Kidney capillary endothelial cell (primary cell): ENCODE measurements around the gene AATK.

Source experiments
- DNase-seq: peaks from one replicate; pipeline ENCODE4 v3.0.0-alpha.2; 2018; ENCODE audit warnings: low spot score

AATK gene

GRCh38 chr17:81182596-81182995 is 16.6 kb upstream of the AATK start:
- DNase-seq = no peak

GRCh38 chr17:81181811-81182185 is 15.8 kb upstream of the AATK start:
- DNase-seq = no peak

GRCh38 chr17:81180836-81181810 is 15.1 kb upstream of the AATK start:
- no peak for DNase-seq

- no peak for DNase-seq
These were observed 13.8 kb upstream of the AATK start for GRCh38 chr17:81179861-81180260.

DNA sequence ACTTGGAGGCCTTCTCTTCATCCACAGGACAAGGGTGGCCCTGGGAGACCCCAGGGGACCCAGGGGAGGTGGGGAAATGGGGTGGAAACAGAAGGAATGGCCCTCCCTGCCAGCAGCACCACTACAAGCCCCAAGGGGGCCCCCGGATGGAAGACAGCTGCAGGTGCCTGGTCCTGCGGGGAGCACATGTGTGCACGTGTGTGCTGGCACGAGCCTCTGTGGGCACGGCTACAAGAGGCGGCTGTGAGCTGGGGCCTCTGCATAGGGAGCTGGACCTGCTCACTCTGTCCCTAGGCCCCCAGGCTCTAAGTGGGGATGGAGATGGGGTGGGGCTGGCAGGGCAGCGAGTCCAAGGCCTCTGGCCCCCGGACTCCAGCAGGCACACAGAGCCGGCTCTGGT is 13.2 kb upstream of the AATK start:
- no peak for DNase-seq

DNA sequence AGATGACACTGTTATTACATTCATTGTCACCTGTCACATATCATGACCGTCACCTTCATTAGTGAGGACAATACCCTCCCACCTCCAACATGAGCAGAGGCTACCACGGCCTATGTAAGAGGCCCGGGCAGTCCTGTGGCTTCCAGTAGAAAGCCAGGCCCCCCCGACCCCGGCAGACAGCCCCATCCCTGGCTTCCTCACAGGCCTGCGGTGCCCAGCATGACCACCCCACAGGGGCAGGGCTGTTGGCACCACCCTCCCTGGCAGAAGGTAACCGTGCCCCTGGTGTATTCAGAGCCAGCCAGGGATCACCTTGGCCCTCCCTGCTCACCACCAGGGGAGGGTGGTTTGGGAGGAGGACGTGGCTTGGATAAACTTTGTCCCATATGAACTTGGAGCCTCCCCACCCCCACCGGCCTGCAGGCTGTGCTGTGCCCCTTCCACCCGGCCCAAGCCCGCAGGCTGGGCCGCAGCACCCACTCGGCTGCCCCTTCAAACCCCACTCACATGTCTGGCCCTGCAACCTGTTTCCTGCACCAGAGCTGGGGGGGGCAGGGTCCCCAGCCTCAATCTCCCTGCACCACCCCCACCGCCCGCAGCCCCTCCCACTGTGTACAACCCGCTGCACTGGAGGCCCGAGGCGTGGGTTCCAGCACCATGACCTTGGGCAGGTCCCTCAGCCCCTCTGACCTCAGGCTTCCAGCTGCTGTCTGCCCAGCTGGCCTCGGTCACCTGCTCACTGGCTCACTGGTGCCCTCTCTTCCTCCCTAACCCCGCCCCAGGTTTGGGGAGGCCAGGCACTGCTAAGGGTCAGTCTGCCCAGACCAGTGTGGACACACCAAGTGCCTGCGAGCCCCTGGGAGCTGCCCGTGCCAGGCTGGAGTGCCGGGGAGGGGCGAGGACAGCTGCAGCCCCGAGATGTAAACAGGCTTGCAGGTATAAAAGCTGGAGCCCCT is 12.4 kb upstream of the AATK start:
- DNase-seq = no peak

DNA sequence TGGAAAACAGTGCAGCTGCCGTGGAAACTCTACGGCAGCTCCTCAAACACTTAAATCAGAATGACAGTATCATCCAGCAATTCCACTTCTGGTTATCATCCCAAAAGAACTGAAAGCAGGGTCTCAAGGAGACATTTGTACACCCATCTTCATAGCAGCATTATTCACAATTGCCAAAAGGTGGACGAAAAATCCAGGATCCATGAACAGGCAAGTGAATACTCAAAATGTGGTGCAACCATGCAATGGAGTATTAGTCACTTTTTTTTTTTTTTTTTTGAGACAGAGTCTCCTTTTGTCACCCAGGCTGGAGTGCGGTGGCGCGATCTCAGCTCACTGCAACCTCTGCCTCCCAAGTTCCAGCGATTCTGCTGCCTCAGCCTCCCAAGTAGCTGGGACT is 10.6 kb upstream of the AATK start:
- no peak for DNase-seq

DNA sequence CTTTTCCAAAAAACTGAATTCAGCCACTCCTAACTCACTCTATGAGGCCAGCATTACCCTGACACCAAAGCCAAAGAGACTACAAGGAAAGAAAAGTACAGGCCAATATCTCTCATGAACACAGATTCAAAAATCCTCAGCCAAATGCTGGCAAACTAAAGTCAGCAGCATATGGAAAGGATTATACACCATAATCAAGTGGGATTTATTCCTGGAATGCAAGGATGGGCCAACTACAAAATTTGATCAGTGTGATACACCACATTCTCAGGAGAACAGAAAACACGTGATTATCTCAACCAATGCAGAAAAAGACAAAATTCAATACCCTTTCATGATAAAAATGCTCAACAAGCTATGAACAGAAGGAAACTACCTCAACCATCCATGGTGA is 7.7 kb upstream of the AATK start:
- DNase-seq = no peak

DNA sequence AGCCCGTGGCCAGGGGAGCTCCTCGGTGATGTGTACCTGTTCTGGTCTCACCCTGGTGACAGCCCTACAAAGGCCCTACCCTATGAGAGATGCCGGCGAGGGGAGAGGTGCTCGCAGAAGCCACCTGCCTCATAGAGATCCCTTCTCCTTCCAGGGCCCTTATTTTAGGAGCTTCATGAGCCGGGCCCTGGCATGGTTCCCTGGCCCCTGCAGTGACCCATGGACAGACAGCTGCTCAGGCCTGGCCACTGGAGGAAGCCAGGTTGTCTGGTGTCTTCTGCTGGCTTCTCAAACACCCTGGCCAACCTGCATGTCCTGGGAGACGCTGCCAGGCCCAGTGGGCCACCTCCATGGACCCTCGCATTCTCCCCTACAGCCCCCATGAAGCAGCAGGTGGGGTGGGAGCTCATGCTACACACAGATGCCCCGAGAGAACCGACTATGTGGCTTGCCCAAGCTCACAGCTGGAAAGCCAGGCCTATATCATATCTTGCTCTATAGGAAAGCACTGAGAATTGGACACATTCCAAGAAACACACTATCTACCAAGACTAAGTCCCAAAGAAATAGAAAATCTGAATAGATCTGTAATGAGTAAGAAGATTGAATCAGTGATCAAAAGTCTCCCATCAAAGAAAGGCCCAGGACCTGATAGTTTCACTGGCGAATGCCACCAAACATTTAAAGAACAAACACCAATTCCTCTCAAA is 7.2 kb upstream of the AATK start:
- DNase-seq = no peak

DNA sequence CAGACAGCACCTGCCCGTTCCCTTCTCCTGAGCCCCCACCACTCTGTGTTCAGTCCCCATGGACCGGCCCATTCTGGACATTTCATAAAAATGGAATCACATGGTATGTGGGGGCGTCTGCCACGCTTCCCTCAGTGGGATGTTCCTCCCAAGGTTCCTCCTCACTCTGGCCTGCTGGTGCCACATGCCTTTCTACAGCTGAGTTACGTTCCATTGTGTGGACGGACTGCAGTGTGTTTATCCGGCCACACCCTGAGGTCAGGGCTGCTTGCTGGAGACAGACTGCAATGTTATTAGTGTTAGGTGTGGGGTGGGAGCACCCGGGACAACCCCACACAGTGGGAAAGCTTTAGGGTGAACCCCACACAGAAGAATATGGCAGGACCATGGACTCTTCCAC is 5.9 kb upstream of the AATK start:
- no peak for DNase-seq

GRCh38 chr17:81170727-81171494 is 4.9 kb upstream of the AATK start:
- no peak for DNase-seq

DNA sequence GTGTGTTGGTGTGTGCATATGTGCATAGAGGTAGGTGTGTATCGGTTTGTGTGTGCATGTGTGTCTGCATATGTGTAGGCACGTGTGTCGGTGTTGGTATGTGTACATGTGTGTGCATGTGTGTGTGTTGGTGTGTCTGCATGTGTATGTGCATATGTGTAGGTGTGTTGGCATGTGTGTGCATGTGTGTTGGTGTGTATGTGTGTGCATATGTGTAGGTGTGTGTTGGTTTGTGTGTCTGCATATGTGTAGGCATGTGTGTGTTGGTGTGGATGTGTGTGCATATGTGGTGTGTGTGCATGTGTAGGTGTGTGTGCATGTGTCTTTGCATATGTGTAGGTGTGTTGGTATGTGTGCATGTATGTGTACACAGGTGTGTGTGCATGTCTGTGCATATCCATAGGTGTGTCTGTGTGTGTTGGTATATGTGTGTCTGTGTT is 3.9 kb upstream of the AATK start:
- no peak for DNase-seq

DNA sequence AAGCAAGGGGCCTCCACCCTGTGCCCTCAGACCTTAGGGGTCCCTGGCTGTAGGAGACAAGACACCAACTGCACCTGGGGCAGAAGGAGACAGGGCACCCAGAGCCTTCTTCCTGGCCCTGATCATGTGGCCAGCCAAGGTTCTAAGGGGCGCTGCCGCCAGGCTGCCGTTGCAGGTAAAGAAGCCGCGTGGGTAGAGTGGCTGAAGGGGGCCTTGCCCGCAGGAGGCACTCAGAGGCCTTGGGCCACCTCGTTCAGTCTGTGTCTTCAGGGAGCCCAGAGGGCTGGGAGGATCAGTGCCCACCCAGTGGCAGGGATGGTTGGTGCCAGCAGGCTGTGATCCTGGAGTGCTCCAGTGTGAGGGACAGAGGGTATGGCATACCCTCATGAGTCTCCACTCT is 1.6 kb upstream of the AATK start:
- DNase-seq = no peak

DNA sequence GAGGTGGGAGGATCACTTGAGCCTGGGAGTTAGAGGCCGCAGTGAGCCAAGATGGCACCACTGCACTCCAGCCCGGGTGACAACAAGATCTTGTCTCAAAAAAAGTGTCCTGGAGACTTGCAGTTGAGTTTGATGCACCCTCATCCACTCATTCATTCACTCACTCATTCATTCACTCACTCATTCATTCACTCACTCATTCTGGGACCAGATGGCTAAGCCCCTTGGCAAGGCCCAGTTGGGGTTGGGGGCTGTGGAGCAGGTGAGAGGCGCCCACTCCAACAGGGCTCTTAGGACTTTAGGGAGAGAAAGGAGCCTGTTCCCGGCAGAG is 1.1 kb upstream of the AATK start:
- no peak for DNase-seq

DNA sequence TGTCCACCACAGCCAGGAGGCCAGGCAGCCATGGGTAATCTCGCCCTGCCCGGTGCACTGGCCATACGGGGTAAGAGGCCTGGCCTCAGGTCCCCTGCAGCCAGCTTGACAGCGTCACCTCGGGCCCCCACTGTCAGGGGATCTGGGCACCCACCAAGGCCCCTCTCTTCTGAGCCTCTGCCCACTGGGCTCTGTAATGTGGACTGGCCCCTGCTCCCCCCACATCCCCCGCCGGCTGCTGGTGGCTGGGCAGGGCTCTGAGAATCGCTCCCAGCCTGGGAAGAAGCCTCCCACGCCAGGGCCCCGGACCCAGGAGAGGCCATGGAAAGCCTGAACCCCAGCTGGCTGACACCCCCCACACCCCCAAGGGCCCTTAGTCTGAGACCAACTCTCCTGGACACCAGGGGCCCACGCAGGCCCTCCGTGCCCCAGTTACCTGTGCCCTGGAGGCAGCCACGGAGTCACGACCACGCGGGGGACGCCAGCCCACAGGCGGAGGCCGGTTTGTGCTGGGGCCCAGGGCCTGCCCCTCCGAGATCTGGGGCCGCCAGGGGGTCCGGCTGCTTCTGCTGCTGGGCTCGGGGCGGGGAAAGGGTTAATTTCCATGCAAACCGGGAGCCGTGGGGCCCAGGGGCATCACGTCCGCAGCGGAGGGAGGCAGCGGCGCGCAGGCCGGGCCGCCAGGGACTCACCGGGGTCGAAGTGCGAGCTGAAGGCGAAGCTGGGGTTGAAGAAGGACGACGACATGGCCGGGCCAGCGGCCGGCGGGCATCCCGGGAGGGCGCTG is 582 bp downstream of the AATK start, which contains the start of gene PVALEF:
Gene PVALEF (plus strand): TSS at position 262 of the 787 bp plus-strand sequence. CDS start 15,720 bp downstream, outside the sequence.
- DNase-seq = no peak

DNA sequence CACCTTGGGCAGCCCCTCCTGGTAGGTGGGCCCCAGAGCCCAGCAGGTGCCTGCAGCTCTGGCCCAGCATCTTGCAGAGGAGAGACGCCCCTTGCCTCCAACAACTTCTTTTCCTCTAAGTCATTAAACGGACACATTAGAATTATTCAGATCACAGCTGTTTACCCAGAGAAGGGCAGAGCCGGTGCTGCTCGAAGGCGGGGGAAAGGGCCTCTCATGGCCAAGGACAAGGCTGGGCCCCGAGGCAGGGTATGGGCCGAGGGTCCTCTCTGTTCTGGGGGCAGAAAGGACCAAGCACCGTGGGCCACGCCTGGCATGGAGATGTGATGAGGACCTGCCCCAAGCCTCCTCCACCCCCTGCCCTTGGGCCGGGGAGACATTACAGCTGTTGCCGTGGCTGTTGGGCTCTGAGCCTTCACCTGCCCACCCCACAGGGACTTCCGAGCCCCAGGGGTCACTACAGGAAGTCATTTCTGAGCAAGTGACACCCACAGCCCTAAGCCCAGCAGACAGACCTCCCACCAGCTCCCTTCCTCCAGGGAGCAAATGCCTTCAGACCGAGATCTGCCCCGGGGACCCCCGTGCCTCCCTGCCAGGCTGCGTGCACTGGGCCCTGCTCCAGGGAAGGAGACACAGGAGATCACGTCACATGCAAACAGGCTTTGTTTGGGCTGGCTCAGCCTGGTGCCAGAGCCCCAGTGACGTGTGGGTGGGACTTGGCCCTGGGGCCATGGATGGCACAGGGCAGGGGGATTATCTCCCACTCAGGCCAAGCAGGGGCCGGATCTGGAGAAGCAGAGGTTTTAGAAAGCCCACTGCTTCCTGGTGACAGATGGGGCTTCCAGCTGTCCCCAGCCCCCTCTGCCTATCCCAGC is 1.4 kb downstream of the AATK start:
- no peak for DNase-seq

GRCh38 chr17:81163703-81164370 is 2.2 kb downstream of the AATK start:
- DNase-seq = no peak

DNA sequence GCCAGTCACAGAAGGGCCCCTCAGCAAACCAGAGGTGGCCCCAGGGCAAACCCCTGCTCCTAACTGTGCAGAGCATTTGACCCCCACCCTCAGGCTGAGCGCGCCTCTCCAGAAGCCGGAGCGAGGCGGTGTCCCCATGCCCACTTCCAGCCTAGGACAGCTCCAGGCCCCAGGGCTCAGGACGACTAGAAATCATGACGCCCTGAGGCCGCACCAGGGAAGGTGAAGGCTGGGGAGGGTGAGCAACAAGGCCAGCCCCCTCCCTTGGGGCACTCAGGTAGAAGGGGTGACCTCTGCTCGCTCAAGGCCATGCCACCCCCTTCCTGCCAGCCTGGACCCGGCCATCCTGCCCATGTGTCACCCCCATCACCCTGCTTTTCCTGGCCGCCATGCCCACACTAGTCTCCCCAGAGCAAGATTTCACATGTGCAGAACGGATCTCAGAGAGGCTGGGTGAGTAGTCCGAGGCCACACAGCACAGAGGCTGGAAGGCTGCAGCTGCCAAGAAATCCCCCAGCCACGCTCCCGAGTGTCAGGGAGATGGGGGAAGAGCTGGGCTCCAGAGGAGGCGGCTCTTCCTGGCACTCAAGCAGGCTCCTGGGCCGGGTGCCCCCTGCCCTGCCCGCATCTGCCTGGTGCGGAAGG is 2.8 kb downstream of the AATK start:
- DNase-seq = no peak

- no peak for DNase-seq
These were observed 3.5 kb downstream of the AATK start for GRCh38 chr17:81162491-81162890.
